HepG2 (cell line): ENCODE results near the gene PCDHA7.
"Not testable (repeated sequence)": the region's sequence is repeated elsewhere in the genome, so short reads cannot be mapped to it uniquely, and the experiment has no call there.

Experiments
- HNRNPUL1 ChIP-seq: fragments of 200-400 bp; formaldehyde crosslinking; IDR thresholded peaks from 2 replicates; pipeline ENCODE4 v1.6.1; 2017; ENCODE audit warnings: low read depth, mild to moderate bottlenecking, low read length, moderate library complexity
- TBP ChIP-seq: sonication (generic); formaldehyde crosslinking; IDR thresholded peaks from 2 replicates; pipeline ENCODE4 v1.5.0; 2020; ENCODE audit warnings: missing genetic modification reagents

DNA sequence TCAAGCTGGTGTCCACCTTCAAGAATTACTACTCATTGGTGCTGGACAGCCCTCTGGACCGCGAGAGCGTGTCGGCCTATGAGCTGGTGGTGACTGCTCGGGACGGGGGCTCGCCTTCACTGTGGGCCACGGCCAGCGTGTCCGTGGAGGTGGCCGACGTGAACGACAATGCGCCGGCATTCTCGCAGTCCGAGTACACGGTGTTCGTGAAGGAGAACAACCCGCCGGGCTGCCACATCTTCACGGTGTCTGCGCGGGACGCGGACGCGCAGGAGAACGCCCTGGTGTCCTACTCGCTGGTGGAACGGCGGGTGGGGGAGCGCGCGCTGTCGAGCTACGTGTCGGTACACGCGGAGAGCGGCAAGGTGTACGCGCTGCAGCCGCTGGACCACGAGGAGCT lies 31.7 kb upstream of the PCDHA7 start:
- not testable (repeated sequence) for TF ChIP-seq HNRNPUL1; TBP (CRISPR knock-in tag)
